Measurements from ENCODE around the gene SF3B1. TPM values are rescaled to one million over a fixed set of nuclear protein-coding genes. Genes with fewer than 3 reads are reported as not detected.
A peak's percentile ranks its signal among the peaks of the same experiment; 100 is the strongest.

Gene SF3B1
- polyA plus RNA-seq, 1 donor (not counting 4 experiments of a cell fraction or from before 2014, with no cell fraction given): 322 TPM

DNA sequence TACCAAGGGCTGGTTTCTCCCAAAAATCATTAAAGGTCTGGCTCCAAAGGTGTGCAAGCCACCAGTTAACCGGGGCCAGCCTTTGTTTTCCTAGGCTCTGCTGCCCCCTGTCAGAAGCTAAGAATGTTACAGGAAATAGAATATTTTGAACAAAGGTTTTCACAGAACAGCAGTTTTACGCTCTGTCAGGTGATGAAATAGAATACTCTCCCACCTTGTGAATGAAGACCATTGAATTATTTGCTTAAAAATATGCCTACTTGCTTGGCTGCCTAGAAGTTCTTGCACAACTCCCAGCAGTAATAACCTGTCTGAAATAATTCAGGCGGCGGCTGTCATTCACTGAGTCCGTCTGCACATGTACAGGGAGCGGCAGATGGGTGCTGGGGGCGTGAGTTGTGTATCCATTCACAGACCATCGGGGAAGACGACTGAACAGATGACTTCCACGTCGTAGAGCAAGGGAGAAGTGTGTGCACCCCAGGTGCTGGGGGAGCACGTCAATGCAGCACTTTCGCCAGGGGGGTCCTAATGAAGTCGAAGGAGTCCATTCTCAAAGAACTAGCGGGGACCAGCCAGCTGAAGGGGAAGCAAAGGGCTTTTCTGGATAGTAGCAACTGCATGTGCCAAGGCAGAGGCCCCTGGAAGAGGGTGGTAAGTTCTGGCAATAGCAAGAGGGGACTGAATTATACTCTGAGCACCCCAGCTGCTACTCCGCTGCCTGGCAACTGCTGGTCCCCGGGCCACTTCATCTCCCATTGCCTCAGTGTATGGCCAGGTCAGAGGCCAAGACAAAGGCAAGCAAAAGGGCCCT, 56.1 kb downstream of the SF3B1 start:
- H3K9me3 ChIP-seq (ENCODE audit: control insufficient read depth, low read depth, low read length): no peaks in the 10 kb centered on the region
- H3K27ac ChIP-seq (ENCODE audit: control insufficient read depth, insufficient read depth, low read length): no peak overlapping the region
- FAIRE-seq: no peak
- H3K4me3 ChIP-seq (ENCODE audit: control insufficient read depth in 2 of 3, extremely low read depth in 1 of 3, insufficient read depth in 2 of 3, low read depth in 1 of 3, low read length in 3 of 3): no peak overlapping the region
- H3K4me2 ChIP-seq (ENCODE audit: control insufficient read depth, extremely low read depth, insufficient read depth, low read depth, low read length): peak overlapping the region; percentile 31
- DNase-seq (ENCODE audit: low read depth, low spot score): no peak
- H2AFZ ChIP-seq (ENCODE audit: control insufficient read depth, low read length): no peak overlapping the region
- dilution Hi-C loops (cut with MboI; ENCODE audit: extremely low pct_ligation_motif_present, low sequenced_read_pairs): no loop called here
- H3K4me1 ChIP-seq (ENCODE audit: control insufficient read depth, extremely low read depth, insufficient read depth, low read length): no peaks in the 10 kb centered on the region
- H3K9me1 ChIP-seq (ENCODE audit: control insufficient read depth, extremely low read depth, insufficient read depth, low read length): no peaks in the 10 kb centered on the region
- no peaks in the 10 kb centered on the region for H3K27me3 ChIP-seq (ENCODE audit: control insufficient read depth, extremely low read depth, insufficient read depth, low read length)
- no peak overlapping the region for H3K9ac ChIP-seq (ENCODE audit: control insufficient read depth, extremely low read depth, insufficient read depth, low read length)
- TF ChIP-seq, protein P1, sequence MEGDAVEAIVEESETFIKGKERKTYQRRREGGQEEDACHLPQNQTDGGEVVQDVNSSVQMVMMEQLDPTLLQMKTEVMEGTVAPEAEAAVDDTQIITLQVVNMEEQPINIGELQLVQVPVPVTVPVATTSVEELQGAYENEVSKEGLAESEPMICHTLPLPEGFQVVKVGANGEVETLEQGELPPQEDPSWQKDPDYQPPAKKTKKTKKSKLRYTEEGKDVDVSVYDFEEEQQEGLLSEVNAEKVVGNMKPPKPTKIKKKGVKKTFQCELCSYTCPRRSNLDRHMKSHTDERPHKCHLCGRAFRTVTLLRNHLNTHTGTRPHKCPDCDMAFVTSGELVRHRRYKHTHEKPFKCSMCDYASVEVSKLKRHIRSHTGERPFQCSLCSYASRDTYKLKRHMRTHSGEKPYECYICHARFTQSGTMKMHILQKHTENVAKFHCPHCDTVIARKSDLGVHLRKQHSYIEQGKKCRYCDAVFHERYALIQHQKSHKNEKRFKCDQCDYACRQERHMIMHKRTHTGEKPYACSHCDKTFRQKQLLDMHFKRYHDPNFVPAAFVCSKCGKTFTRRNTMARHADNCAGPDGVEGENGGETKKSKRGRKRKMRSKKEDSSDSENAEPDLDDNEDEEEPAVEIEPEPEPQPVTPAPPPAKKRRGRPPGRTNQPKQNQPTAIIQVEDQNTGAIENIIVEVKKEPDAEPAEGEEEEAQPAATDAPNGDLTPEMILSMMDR (optimal IDR thresholded peaks at IDR 0.05 in 1 of 3, IDR thresholded peaks at IDR 0.05 in 1 of 3, conservative IDR thresholded peaks at IDR 0.05 in 1 of 3; ENCODE audit: extremely low read depth in 1 of 3, insufficient read depth in 2 of 3, low read length in 3 of 3): peak; percentile 54 to 68 (median 61)
- no peak for TF ChIP-seq EZH2 (IDR thresholded peaks at IDR 0.05; ENCODE audit: low read length)
- no peaks in the 10 kb centered on the region for H3K79me2 ChIP-seq (ENCODE audit: control insufficient read depth, insufficient read depth, low read length)
- no peaks in the 10 kb centered on the region for H3K36me3 ChIP-seq (ENCODE audit: control insufficient read depth in 2 of 2, extremely low read depth in 1 of 2, insufficient read depth in 2 of 2, low read length in 2 of 2)
- H4K20me1 ChIP-seq (ENCODE audit: control insufficient read depth, extremely low read depth, insufficient read depth, low read length): no peaks in the 10 kb centered on the region

DNA sequence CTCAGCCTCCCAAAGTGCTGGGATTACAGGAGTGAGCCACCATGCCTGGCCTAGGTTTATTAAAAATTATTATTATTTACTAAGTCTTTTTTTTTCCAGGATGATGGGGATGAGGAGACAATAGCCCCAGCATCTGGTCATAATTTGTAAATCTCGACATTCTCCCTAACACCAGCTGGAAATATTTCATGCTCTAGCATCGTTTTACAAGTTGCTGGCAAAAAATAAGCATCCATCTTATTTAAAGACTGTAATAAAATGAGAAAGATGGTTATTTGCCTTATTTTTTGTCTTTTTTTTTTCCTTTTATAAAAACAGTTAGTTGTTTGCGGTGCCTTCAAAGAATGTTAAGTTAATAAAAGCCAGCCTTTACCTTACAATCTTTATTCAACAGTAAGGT, 56.7 kb downstream of the SF3B1 start:
- Histone ChIP-seq H3K27ac (ENCODE audit: control insufficient read depth, insufficient read depth, low read length) (no peak overlapping the region), H3K9me1 (ENCODE audit: control insufficient read depth, extremely low read depth, insufficient read depth, low read length) (no peaks in the 10 kb centered on the region), H3K4me2 (ENCODE audit: control insufficient read depth, extremely low read depth, insufficient read depth, low read depth, low read length) (no peak overlapping the region), H3K9ac (ENCODE audit: control insufficient read depth, extremely low read depth, insufficient read depth, low read length) (no peak overlapping the region), H3K79me2 (ENCODE audit: control insufficient read depth, insufficient read depth, low read length) (no peaks in the 10 kb centered on the region), H3K27me3 (ENCODE audit: control insufficient read depth, extremely low read depth, insufficient read depth, low read length) (no peaks in the 10 kb centered on the region), H4K20me1 (ENCODE audit: control insufficient read depth, extremely low read depth, insufficient read depth, low read length) (no peaks in the 10 kb centered on the region), H2AFZ (ENCODE audit: control insufficient read depth, low read length) (no peak overlapping the region), H3K4me3 (ENCODE audit: control insufficient read depth in 2 of 3, extremely low read depth in 1 of 3, insufficient read depth in 2 of 3, low read depth in 1 of 3, low read length in 3 of 3) (no peak overlapping the region), H3K9me3 (ENCODE audit: control insufficient read depth, low read depth, low read length) (no peaks in the 10 kb centered on the region), H3K36me3 (ENCODE audit: control insufficient read depth in 2 of 2, extremely low read depth in 1 of 2, insufficient read depth in 2 of 2, low read length in 2 of 2) (no peaks in the 10 kb centered on the region), H3K4me1 (ENCODE audit: control insufficient read depth, extremely low read depth, insufficient read depth, low read length) (no peaks in the 10 kb centered on the region)
- FAIRE-seq (no peak), DNase-seq (ENCODE audit: low read depth, low spot score) (no peak)
- dilution Hi-C loops (cut with MboI; ENCODE audit: extremely low pct_ligation_motif_present, low sequenced_read_pairs): no loop called here
- TF ChIP-seq, protein P1 (optimal IDR thresholded peaks at IDR 0.05 in 1 of 3, IDR thresholded peaks at IDR 0.05 in 1 of 3, conservative IDR thresholded peaks at IDR 0.05 in 1 of 3; ENCODE audit: extremely low read depth in 1 of 3, insufficient read depth in 2 of 3, low read length in 3 of 3): no peak
- TF ChIP-seq EZH2 (IDR thresholded peaks at IDR 0.05; ENCODE audit: low read length): no peak
